ENCODE measurements around the gene PARD6B.
"Not testable (repeated sequence)": the region's sequence is repeated elsewhere in the genome, so short reads cannot be mapped to it uniquely, and the experiment has no call there.

The PARD6B gene

GRCh38 chr20:50769551-50770085 lies 38.2 kb downstream of the PARD6B start:
- intact Hi-C loops (cut with DNase I) = not testable (repeated sequence)
- DNase-seq = peak in 2 of 10 donors; percentile 18 to 28

DNA sequence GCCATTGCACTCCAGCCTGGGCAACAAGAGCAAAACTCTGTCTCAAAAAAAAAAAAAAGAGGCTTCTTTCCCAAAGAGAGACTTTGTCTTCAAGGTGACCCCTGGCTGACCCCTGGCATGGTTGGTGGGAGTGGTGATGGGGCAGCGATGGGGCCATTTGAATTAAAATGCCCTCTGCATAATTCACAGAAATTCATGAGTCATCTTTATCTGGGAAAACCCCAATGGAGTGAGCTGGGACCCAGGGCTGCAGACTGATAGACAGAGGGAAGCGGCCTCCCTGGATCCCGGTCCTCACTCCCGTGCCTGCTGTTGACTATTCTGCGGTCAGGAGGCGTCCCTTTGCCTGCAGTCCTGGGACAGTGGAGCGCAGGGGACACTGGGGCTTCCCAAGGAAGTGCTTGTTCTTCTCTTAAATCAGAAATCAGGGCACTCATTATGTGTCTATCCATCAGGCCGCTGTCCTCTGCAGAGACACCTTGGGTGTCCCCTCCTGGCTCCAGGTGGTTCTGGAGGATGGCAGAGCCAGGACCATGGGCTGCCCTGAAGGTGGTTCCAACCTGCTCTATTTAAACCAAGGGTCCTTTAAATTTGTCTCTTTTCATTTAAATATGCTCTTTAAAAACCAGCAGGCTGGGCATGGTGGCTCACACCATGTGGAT lies 40.2 kb downstream of the PARD6B start:
- intact Hi-C loops (cut with DNase I) = not testable (repeated sequence)
- DNase-seq = peak in 2 of 10 donors; percentile 26 to 48

GRCh38 chr20:50772420-50773185 lies 41.2 kb downstream of the PARD6B start:
- DNase-seq = no peak
- intact Hi-C loops (cut with DNase I) = no loop called here

- intact Hi-C loops (cut with DNase I) = no loop called here
- DNase-seq = no peak
Measured at GRCh38 chr20:50774515-50774914, 43.1 kb downstream of the PARD6B start.

DNA sequence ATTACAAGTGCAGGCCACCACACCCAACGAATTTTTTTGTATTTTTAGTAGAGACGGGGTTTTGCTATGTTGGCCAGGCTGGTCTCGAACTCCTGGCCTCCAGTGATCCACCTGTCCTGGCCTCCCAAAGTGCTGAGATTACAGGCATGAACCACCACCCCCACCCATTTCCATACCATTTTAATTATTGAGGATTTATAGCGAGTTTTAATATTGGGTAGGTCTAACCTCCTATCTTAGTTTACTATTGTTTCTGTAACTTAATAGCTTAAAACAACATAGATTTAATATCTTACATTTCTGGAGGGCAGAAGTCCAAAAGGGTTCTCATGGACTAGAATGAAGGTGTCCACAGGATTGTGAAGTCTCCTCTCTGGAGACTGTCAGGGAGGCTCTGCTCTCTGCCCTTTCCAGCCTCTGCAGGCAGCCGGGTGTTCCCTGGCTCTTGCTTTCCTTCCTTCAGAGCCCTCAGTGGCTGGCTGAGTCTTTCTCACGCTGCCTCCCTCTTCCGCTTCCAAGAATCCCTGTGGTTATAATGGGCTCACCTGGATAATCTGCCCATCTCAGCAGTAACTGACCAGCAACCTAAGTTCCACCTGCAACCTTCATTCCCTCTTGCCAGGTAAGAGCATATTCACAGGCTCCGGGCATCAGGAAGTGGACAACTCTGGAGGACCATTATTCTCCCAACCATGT lies 44.9 kb downstream of the PARD6B start:
- DNase-seq = peak in 2 of 10 donors; percentile 15 to 23
- intact Hi-C loops (cut with DNase I) = no loop called here

- intact Hi-C loops (cut with DNase I) = no loop called here
- DNase-seq = no peak
Measured at GRCh38 chr20:50777373-50777772, 46.0 kb downstream of the PARD6B start.

GRCh38 chr20:50778994-50779393 lies 47.6 kb downstream of the PARD6B start:
- intact Hi-C loops (cut with DNase I) = not testable (repeated sequence)
- peak in 3 of 10 donors; percentile 14 to 36 (median 21) for DNase-seq

GRCh38 chr20:50783390-50783789 lies 52.0 kb downstream of the PARD6B start:
- intact Hi-C loops (cut with DNase I) = no loop called here
- DNase-seq = peak in 2 of 10 donors; percentile 32 to 35

GRCh38 chr20:50783903-50784302 lies 52.5 kb downstream of the PARD6B start:
- intact Hi-C loops (cut with DNase I) = no loop called here
- peak in 2 of 10 donors; percentile 13 to 40 for DNase-seq

DNA sequence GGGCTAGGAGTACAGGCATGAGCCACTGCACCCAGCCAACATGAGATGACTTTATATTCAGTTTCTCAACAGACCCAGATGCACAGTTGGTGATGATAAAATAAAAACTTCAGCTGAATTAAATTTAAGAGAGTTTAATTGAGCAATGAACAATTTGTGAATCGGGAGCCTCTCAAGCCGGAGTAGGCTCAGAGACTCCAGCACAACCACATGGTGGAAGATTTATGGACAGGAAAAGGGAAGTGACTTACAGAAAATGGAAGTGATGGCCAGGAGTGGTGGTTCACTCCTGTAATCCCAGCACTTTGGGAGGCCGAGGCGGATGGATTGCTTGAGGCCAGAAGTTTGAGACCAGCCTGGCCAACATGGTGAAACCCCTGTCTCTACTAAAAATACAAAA lies 53.1 kb downstream of the PARD6B start:
- intact Hi-C loops (cut with DNase I) = no loop called here
- DNase-seq = no peak

GRCh38 chr20:50786703-50787102 lies 55.3 kb downstream of the PARD6B start:
- peak in 3 of 10 donors; percentile 20 to 37 (median 22) for DNase-seq

DNA sequence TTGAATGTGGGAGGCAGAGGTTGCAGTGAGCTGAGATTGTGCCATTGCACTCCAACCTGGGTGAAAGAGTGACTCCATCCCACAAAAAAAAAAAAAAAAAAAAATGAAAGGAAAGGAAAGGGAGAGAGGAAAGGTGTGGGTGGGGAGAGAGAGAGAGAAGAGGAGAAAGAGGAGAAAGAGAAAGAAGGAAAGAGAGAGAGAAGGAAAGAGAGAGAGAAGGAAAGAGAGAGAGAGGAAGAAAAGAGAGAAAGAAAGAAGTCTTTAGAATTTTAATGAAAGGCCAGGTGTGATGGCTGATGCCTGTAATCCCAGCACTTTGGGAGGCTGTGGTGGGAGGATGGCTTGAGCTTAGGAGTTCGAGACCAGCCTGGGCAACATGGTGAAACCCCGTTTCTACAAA lies 55.8 kb downstream of the PARD6B start:
- intact Hi-C loops (cut with DNase I) = no loop called here
- peak in 1 of 10 donors; percentile 26 for DNase-seq

More at GRCh38 chr20:50786703-50787102, 55.3 kb downstream of the PARD6B start:
- intact Hi-C loops (cut with DNase I) = no loop called here

GRCh38 chr20:50788045-50788991 lies 56.9 kb downstream of the PARD6B start:
- peak in 6 of 10 donors; percentile 24 to 85 (median 39) for DNase-seq

DNA sequence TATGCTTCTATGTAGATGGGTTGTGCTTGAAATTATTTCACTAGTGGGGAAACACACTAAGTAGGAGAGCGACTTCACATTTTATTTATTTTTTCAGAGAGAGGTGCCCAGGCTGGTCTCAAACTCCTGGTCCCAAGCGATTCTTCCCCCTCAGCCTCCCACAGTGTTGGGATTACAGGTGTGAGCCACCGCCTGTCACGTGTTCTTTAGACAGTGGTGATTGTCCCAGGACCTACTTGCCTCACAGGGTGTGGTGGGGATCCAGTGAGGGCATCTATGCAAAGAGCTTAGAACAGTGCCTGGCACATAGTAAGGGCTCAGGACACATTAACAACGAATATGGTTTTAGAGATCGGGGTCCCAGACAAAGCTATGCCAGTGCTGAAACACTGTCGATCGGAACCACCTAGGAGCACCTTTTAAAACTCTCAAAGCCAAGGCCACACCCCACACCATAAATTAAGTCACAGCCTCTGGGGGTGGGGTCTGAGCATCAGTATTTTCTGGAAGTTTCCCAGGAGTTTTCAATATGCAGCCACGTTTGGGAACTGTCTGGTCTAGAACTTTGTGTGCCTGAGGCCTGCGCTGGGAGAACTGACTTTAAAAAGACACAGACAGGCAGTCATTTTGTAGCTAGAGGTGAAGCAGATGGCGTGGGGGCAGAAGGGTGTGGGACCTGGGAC lies 58.7 kb downstream of the PARD6B start:
- DNase-seq = peak in 2 of 10 donors; percentile 3 to 66
- intact Hi-C loops (cut with DNase I) = no loop called here

More at GRCh38 chr20:50788045-50788991, 56.9 kb downstream of the PARD6B start:
- intact Hi-C loops (cut with DNase I) = no loop called here

- intact Hi-C loops (cut with DNase I) = no loop called here
- DNase-seq = peak; percentile 73 to 98 (median 86)
Measured at GRCh38 chr20:50790651-50791277, 59.4 kb downstream of the PARD6B start.

DNA sequence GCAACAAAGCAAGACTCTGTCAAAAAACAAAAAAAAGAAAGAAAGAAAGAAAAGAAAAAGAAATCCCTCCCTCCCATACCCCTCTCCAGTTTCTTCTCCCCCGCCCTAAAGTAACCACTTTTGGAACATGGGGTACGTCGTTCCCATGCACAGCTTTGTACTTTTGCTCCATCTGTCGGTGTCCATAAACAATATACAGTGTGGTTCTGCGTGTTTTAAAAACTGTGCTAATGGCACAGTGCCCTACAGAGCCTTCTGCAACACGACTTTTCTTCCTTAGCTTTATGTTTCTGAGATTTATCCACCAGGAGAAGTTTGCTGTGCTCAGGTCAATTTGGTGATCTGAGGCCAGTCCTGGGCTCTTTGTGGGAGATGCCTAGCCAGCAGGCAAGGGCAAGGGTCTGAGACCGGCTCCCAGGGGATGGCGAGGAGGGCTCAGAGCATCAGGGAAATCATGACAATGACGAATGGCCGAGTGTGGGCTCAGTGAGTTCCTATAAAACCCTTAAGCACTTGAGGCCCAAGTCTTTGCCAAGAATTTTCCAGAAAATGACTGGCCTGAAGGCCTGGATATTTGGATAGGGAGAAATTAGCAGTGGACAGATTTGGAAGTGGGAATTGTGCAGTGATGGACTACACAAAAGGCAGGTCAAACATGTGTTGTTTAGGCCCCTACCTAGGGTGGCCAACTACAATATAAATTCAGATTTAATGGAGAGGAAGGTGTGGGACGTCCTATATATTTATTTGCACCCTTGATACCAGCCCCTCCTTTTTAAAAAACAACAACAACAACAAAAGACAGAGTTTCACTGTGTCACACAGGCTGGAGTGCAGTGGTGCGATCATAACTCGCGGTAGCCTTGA lies 61.6 kb downstream of the PARD6B start:
- intact Hi-C loops (cut with DNase I) = no loop called here

DNA sequence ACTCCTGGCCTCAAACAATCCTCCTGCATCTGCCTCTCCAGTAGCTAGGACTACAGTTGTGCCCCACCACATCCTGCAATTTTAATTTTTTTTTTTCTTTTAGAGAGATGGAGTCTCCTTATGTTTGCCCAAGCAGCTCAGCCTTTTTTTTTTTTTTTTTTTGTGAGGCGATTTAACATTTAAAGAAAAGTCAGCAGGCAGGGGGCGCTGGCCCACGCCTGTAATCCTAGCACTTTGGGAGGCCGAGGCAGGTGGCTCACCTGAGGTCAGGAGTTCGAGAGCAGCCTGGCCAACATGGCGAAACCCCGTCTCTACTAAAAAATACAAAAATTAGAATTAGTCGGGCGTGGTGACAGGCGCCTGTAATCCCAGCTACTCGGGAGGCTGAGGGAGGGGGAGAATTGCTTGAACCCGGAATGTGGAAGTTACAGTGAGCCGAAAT lies 62.2 kb downstream of the PARD6B start:
- peak in 3 of 10 donors; percentile 33 to 79 (median 60) for DNase-seq
- intact Hi-C loops (cut with DNase I) = loop anchor here (1.0 kb wide), 1 partner anchor 136 kb away; no protein-coding TSS in a partner anchor

More for the DNA sequence above, 61.6 kb downstream of the PARD6B start:
- DNase-seq = peak in 3 of 10 donors; percentile 9 to 24 (median 20)

All from posterior cingulate gyrus (tissue), 11 donors.